ENCODE results near the gene MRM2. TPM values are rescaled to one million over a fixed set of nuclear protein-coding genes. Genes with fewer than 3 reads are reported as not detected.

MRM2 gene
- polyA plus RNA-seq, 1 donor: 27.6 TPM

DNA sequence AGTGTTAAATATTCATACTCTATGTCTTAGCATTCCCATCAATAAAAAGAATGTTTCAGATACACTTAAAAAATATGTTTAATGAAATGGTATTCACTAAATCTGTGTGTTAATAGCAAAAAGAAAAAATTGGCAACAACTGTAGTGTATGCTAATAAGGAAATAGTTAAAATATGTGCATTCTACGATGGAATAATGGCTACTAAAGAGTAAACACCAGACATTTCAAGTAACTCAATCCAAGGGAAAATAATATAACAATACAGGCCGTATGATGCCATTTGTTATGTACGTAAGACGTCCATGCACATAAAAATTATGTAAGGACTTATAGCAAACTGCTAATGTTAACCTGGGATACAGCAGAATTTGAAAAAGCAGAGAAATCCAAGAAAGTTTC lies 55.8 kb downstream of the MRM2 start:
- H3K27ac ChIP-seq (ENCODE audit: low read length): no peak overlapping the region
- H3K27me3 ChIP-seq (ENCODE audit: control insufficient read depth, insufficient read depth, low read length): no peaks in the 10 kb centered on the region
- peaks cover 2% of the 10 kb centered on the region for H3K36me3 ChIP-seq (ENCODE audit: control insufficient read depth, insufficient read depth, low read length)
- no peaks in the 10 kb centered on the region for H3K4me1 ChIP-seq (ENCODE audit: control insufficient read depth, insufficient read depth, low read length)
- DNase-seq: no peak
- WGBS (ENCODE audit: insufficient coverage, low lambda C conversion rate): 95% methylated on average over 4 of the region's 4 CpGs
- no peaks in the 10 kb centered on the region for H3K9me3 ChIP-seq (ENCODE audit: control insufficient read depth, low read depth, low read length)
- H3K4me3 ChIP-seq (ENCODE audit: low read length): no peak overlapping the region

- no peaks in the 10 kb centered on the region for H3K36me3 ChIP-seq (ENCODE audit: control insufficient read depth, insufficient read depth, low read length)
- H3K4me3 ChIP-seq (ENCODE audit: low read length): no peak overlapping the region
- no peaks in the 10 kb centered on the region for H3K27me3 ChIP-seq (ENCODE audit: control insufficient read depth, insufficient read depth, low read length)
- DNase-seq: no peak
- H3K4me1 ChIP-seq (ENCODE audit: control insufficient read depth, insufficient read depth, low read length): no peaks in the 10 kb centered on the region
- H3K27ac ChIP-seq (ENCODE audit: low read length): no peak overlapping the region
- 88% methylated on average over 1 of the region's 8 CpGs for WGBS (ENCODE audit: insufficient coverage, low lambda C conversion rate)
- H3K9me3 ChIP-seq (ENCODE audit: control insufficient read depth, low read depth, low read length): no peaks in the 10 kb centered on the region
These were observed 56.3 kb downstream of the MRM2 start for GRCh38 chr7:2185715-2186114.

Other genes starting within 250 kb of the MRM2 start
- gene MAD1L1, start 9.3 kb downstream of the MRM2 start, polyA plus RNA-seq: 15.1 TPM
- gene NUDT1, start within 50 bp of the MRM2 start, polyA plus RNA-seq: 25.6 TPM
- gene SNX8, start 72.2 kb upstream of the MRM2 start, polyA plus RNA-seq: 50.8 TPM
- gene EIF3B, start 112.6 kb upstream of the MRM2 start, polyA plus RNA-seq: 120 TPM
- gene CHST12, start 161.4 kb upstream of the MRM2 start, polyA plus RNA-seq: 10.9 TPM
- gene GRIFIN, start 234.2 kb upstream of the MRM2 start, polyA plus RNA-seq: not detected